Neural cell (in vitro differentiated cells): ENCODE measurements around the gene PRLH. TPM values are rescaled to one million over a fixed set of nuclear protein-coding genes. Genes with fewer than 3 reads are reported as not detected.

ENCODE experiments used
- H2AFZ ChIP-seq: fragments of 200-600, 300-800 bp; sonication (generic), shearing (Covaris generic); 2 replicates; pipeline ENCODE4 v1.6.0; 2014; ENCODE audit warnings: low read depth, mild to moderate bottlenecking, antibody characterized with exemption, low read length, moderate library complexity
- H3F3A ChIP-seq: fragments of 200-600 bp; shearing (Covaris generic); 2 replicates; pipeline ENCODE4 v1.6.1; 2016; ENCODE audit warnings: mild to moderate bottlenecking, moderate library complexity, mixed read lengths, antibody characterized with exemption, low read length; ENCODE audit not compliant: insufficient read depth, poor library complexity, severe bottlenecking
- H3K27ac ChIP-seq: fragments of 200-600, 300-800 bp; sonication (generic), shearing (Covaris generic); 2 replicates; pipeline ENCODE4 v1.5.1; 2014; ENCODE audit warnings: mild to moderate bottlenecking, low read length, moderate library complexity
- H3K27me3 ChIP-seq: fragments of 300-800, 200-600 bp; sonication (generic), shearing (Covaris generic); 2 replicates; pipeline ENCODE4 v1.6.0; 2014; ENCODE audit warnings: mild to moderate bottlenecking, low read depth, low read length, moderate library complexity; ENCODE audit not compliant: insufficient read depth
- H3K36me3 ChIP-seq: fragments of 300-800, 200-600 bp; sonication (generic), shearing (Covaris generic); 2 replicates; pipeline ENCODE4 v1.5.1; 2014; ENCODE audit warnings: mild to moderate bottlenecking, antibody characterized with exemption, low read length, moderate library complexity; ENCODE audit not compliant: insufficient read depth
- H3K4me2 ChIP-seq: fragments of 300-800, 200-600 bp; sonication (generic), shearing (Covaris generic); 2 replicates; pipeline ENCODE4 v1.6.0; 2014; ENCODE audit warnings: mild to moderate bottlenecking, low read length
- H3K4me3 ChIP-seq: fragments of 300-800, 200-600 bp; sonication (generic), shearing (Covaris generic); 2 replicates; pipeline ENCODE4 v1.5.1; 2014; ENCODE audit warnings: mild to moderate bottlenecking, low read length, moderate library complexity
- H3K79me2 ChIP-seq: fragments of 200-600 bp; shearing (Covaris generic); replicated peaks from 2 replicates; pipeline ENCODE4 v1.6.0; 2014; ENCODE audit warnings: mild to moderate bottlenecking, low read length, moderate library complexity; ENCODE audit not compliant: insufficient read depth
- H3K9ac ChIP-seq: fragments of 300-800, 200-600 bp; sonication (generic), shearing (Covaris generic); 2 replicates; pipeline ENCODE4 v1.6.1; 2016; ENCODE audit warnings: mild to moderate bottlenecking, low read length, mixed read lengths
- H3K9me2 ChIP-seq: fragments of 200-600 bp; shearing (Covaris generic); 2 replicates; pipeline ENCODE4 v1.6.1; 2016; ENCODE audit warnings: mild to moderate bottlenecking, low read length, mixed read lengths; ENCODE audit not compliant: insufficient read depth
- H3K9me3 ChIP-seq: fragments of 200-600, 300-800 bp; sonication (generic), shearing (Covaris generic); 2 replicates; pipeline ENCODE4 v1.6.1; 2016; ENCODE audit warnings: mild to moderate bottlenecking, mixed run types, low read length, moderate library complexity, mixed read lengths
- H4K20me1 ChIP-seq: fragments of 200-600 bp; shearing (Covaris generic); 2 replicates; pipeline ENCODE4 v1.6.1; 2016; ENCODE audit warnings: mild to moderate bottlenecking, mixed run types; ENCODE audit not compliant: insufficient read depth
- CTCF ChIP-seq: fragments of 450-650 bp; IDR thresholded peaks from 2 replicates; pipeline ENCODE4 v1.5.1; 2014; ENCODE audit warnings: antibody characterized with exemption, mild to moderate bottlenecking, moderate library complexity; ENCODE audit not compliant: poor library complexity, severe bottlenecking
- EP300 ChIP-seq: fragments of 450-650 bp; conservative IDR thresholded peaks from 2 replicates; pipeline ENCODE4 v1.6.1; 2014; ENCODE audit warnings: antibody characterized with exemption, mild to moderate bottlenecking, moderate library complexity; ENCODE audit not compliant: poor library complexity, severe bottlenecking
- EZH2 ChIP-seq: fragments of 200-600, 300-800 bp; shearing (Covaris generic), sonication (generic); IDR thresholded peaks from 2 replicates; pipeline ENCODE4 v1.6.1; 2014; ENCODE audit warnings: antibody characterized with exemption, low read length, borderline replicate concordance, mild to moderate bottlenecking; ENCODE audit not compliant: insufficient read depth, poor library complexity, severe bottlenecking
- MXI1 ChIP-seq: fragments of 450-650 bp; conservative IDR thresholded peaks from 2 replicates; pipeline ENCODE4 v1.6.1; 2014; ENCODE audit warnings: antibody characterized with exemption, mild to moderate bottlenecking; ENCODE audit not compliant: poor library complexity, severe bottlenecking
- POLR2AphosphoS5 ChIP-seq: IDR thresholded peaks from 2 replicates; pipeline ENCODE4 v1.6.1; 2012
- RAD21 ChIP-seq: fragments of 450-650 bp; conservative IDR thresholded peaks from 2 replicates; pipeline ENCODE4 v1.6.1; 2014; ENCODE audit warnings: antibody characterized with exemption, mild to moderate bottlenecking, moderate library complexity
- REST ChIP-seq: IDR thresholded peaks from 2 replicates; pipeline ENCODE4 v1.6.1; 2012; ENCODE audit warnings: borderline replicate concordance
- SMC3 ChIP-seq: fragments of 450-650 bp; conservative IDR thresholded peaks from 2 replicates; pipeline ENCODE4 v1.6.1; 2014; ENCODE audit warnings: antibody characterized with exemption, mild to moderate bottlenecking, moderate library complexity; ENCODE audit not compliant: poor library complexity
- TAF1 ChIP-seq: IDR thresholded peaks from 2 replicates; pipeline ENCODE4 v1.6.1; 2012; ENCODE audit warnings: low read depth
- polyA plus RNA-seq: library from polyadenylated mRNA; depleted of rRNA; stranded (reverse); fragments of >200 nt; gene quantifications from 2 replicates; pipeline ENCODE4 v1.2.3, GENCODE V29; 2014

PRLH gene
- polyA plus RNA-seq, 1 donor from 2014 or later = not detected

GRCh38 chr2:237596520-237597195 is 30.3 kb downstream of the PRLH start:
- Histone ChIP-seq H3K9ac (no peak overlapping the region), H3K79me2 (no peaks in the 10 kb centered on the region), H3K27me3 (no peaks in the 10 kb centered on the region), H3K4me3 (no peak overlapping the region), H3K9me2 (no peaks in the 10 kb centered on the region), H3K9me3 (no peaks in the 10 kb centered on the region), H2AFZ (no peak overlapping the region), H3K27ac (no peak overlapping the region), H3K4me2 (no peak overlapping the region), H4K20me1 (no peaks in the 10 kb centered on the region), H3K36me3 (no peaks in the 10 kb centered on the region), H3F3A (no peaks in the 10 kb centered on the region)
- TF ChIP-seq POLR2AphosphoS5 (no peak), CTCF (no peak), EP300 (no peak), SMC3 (no peak), TAF1 (no peak), REST (no peak)

- no peak overlapping the region for H3K4me3 ChIP-seq
- H3K4me2 ChIP-seq = no peak overlapping the region
- no peak overlapping the region for H2AFZ ChIP-seq
- no peaks in the 10 kb centered on the region for H3K79me2 ChIP-seq
- H3K27me3 ChIP-seq = no peaks in the 10 kb centered on the region
- H3F3A ChIP-seq = no peaks in the 10 kb centered on the region
- no peak overlapping the region for H3K27ac ChIP-seq
- no peaks in the 10 kb centered on the region for H3K36me3 ChIP-seq
- no peaks in the 10 kb centered on the region for H3K9me2 ChIP-seq
- H4K20me1 ChIP-seq = no peaks in the 10 kb centered on the region
- no peaks in the 10 kb centered on the region for H3K9me3 ChIP-seq
- no peak overlapping the region for H3K9ac ChIP-seq
- TF ChIP-seq TAF1 (no peak), CTCF (no peak), RAD21 (no peak), POLR2AphosphoS5 (no peak), EZH2 (no peak), REST (no peak), SMC3 (no peak), MXI1 (no peak), EP300 (no peak)
Measured at GRCh38 chr2:237597196-237598145, 31.1 kb downstream of the PRLH start.
